Mesodermal cell (in vitro differentiated cells): Measurements from ENCODE around the gene PPP4C. TPM values are rescaled to one million over a fixed set of nuclear protein-coding genes. Genes with fewer than 3 reads are reported as not detected.

Experiments used
- H3K27ac ChIP-seq: 2 replicates; pipeline ENCODE4 v1.7.0; 2013; ENCODE audit warnings: mild to moderate bottlenecking, low read depth, low read length, moderate library complexity; ENCODE audit not compliant: severe bottlenecking
- H3K36me3 ChIP-seq: 2 replicates; pipeline ENCODE4 v1.7.1; 2013; ENCODE audit warnings: mild to moderate bottlenecking, low read length, moderate library complexity; ENCODE audit not compliant: control insufficient read depth, insufficient read depth
- H3K4me1 ChIP-seq: one replicate; pipeline ENCODE4 v1.7.1; 2013; ENCODE audit warnings: mild to moderate bottlenecking, low read length; ENCODE audit not compliant: insufficient read depth, control insufficient read depth, poor library complexity, severe bottlenecking
- H3K4me3 ChIP-seq: 2 replicates; pipeline ENCODE4 v1.7.0; 2013; ENCODE audit warnings: low read length, control low read depth, mild to moderate bottlenecking; ENCODE audit not compliant: insufficient read depth, poor library complexity, severe bottlenecking; ENCODE audit errors: extremely low read depth
- H3K9me3 ChIP-seq: 2 replicates; pipeline ENCODE4 v1.7.1; 2013; ENCODE audit warnings: mild to moderate bottlenecking, low read length, moderate library complexity; ENCODE audit not compliant: control insufficient read depth
- WGBS, 2 experiments: methylation state at CpG; one replicate each; pipeline ENCODE4 v1.1.5; 2013; ENCODE audit warnings: missing lambda C conversion rate in 2 of 2; ENCODE audit not compliant: insufficient coverage in 2 of 2; 5-methylcytosine and 5-hydroxymethylcytosine counted together
- polyA plus RNA-seq, 2 experiments: library from polyadenylated mRNA; stranded (reverse); fragments of 50-300 nt; gene quantifications; one replicate each; pipeline ENCODE4 v1.2.3, GENCODE V29; 2013

PPP4C gene
- 155 TPM for polyA plus RNA-seq (2013, experiment 1 of 2)
- polyA plus RNA-seq (2013, experiment 2 of 2), result 131 TPM

GRCh38 chr16:30075503-30076275 is at the start of gene PPP4C:
PPP4C (plus strand) TSS chr16:30075994; CDS start chr16:30076378, 384 bp downstream.
- Histone ChIP-seq H3K4me3 (peak within 1 kb of the TSS; percentile 95), H3K36me3 (peaks cover 64% of the 10 kb centered on the region), H3K27ac (peak within 1 kb of the TSS; percentile 81), H3K9me3 (no peaks in the 10 kb centered on the region), H3K4me1 (peaks cover 11% of the 10 kb centered on the region)
- 2 to 9% methylated on average over 37 to 60 of the region's 67 CpGs for WGBS, 2 experiments

DNA sequence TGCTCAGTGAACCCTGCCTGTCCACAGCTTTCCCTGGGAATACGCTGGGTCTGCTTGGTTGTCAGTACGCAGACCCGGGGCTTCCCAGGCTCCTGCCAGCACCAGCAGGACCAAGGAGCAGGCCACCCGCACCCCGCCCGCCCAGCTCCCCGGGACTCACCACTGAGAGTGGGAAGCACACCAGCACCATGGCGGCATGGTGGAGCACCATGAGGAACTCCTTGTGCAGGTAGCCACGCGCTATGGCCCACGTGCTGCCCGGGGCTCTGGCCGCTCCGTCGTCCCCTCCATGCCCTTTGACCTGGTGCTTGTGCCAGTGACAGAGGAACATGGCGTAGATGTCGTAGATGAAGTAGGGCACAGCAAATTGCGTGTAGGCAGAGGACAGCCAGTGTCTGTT is 49.3 kb upstream of the PPP4C start:
- no peaks in the 10 kb centered on the region for H3K36me3 ChIP-seq
- H3K4me1 ChIP-seq, result peaks cover 8% of the 10 kb centered on the region
- WGBS, 2 experiments, result 92 to 94% methylated on average over 18 of the region's 18 CpGs
- no peak overlapping the region for H3K4me3 ChIP-seq
- no peaks in the 10 kb centered on the region for H3K9me3 ChIP-seq
- H3K27ac ChIP-seq, result no peak overlapping the region

- peaks cover 15% of the 10 kb centered on the region for H3K4me1 ChIP-seq
- no peaks in the 10 kb centered on the region for H3K36me3 ChIP-seq
- no peak overlapping the region for H3K27ac ChIP-seq
- no peak overlapping the region for H3K4me3 ChIP-seq
- H3K9me3 ChIP-seq, result no peaks in the 10 kb centered on the region
- 72 to 79% methylated on average over 10 to 12 of the region's 13 CpGs for WGBS, 2 experiments
Measured at GRCh38 chr16:30027588-30028437, 48.0 kb upstream of the PPP4C start.

DNA sequence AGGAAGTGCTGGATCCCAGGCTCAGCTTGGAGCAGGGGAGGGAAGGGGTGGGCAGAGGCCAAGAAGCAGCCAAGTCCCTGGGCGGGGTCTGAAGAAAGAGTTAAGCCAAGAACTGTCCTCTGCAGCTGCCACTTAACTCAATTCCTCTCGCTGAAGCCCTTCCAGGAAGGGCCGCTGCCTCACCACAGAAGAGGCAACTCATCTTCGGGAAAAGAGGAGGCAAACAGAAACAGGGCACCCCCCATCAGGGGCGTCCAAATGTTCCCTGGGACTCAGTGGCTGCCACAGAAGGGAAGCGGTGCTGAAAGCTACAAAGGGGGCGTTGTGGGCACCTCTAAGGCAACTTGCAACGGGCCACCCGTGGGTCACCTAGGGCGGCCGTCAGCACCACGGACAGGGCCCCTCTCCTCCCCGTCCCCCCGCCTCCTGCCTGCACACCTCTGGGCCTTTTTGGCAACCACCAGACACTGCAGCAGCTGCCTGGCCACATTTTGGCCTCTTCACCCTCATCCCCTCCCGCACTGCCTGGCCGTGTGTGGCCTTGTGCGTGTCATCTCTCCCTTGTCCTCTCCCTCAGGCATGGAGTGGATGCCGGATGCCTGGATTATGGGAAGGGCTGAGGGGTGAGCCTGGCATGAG is 47.2 kb upstream of the PPP4C start:
- Histone ChIP-seq H3K4me1 (peaks cover 15% of the 10 kb centered on the region), H3K27ac (no peak overlapping the region), H3K4me3 (no peak overlapping the region), H3K36me3 (no peaks in the 10 kb centered on the region), H3K9me3 (no peaks in the 10 kb centered on the region)
- 29 to 33% methylated on average over 14 to 15 of the region's 18 CpGs for whole genome bisulfite sequencing, 2 experiments

GRCh38 chr16:30030011-30030685 is 45.6 kb upstream of the PPP4C start:
- Histone ChIP-seq H3K9me3 (no peaks in the 10 kb centered on the region), H3K27ac (no peak overlapping the region), H3K4me1 (peaks cover 15% of the 10 kb centered on the region), H3K36me3 (no peaks in the 10 kb centered on the region), H3K4me3 (no peak overlapping the region)
- 12 to 23% methylated on average over 13 to 21 of the region's 23 CpGs for WGBS, 2 experiments

GRCh38 chr16:30030841-30031413 is 44.9 kb upstream of the PPP4C start, which contains the start of gene TLCD3B:
TLCD3B (minus strand) TSS chr16:30031271; CDS start chr16:30030527, 744 bp downstream.
- Histone ChIP-seq H3K27ac (no peak within 1 kb of the TSS), H3K9me3 (no peaks in the 10 kb centered on the region), H3K36me3 (no peaks in the 10 kb centered on the region), H3K4me3 (peak within 1 kb of the TSS; percentile 21), H3K4me1 (peaks cover 15% of the 10 kb centered on the region)
- WGBS, 2 experiments, result 1 to 2% methylated on average over 15 to 16 of the region's 27 CpGs

DNA sequence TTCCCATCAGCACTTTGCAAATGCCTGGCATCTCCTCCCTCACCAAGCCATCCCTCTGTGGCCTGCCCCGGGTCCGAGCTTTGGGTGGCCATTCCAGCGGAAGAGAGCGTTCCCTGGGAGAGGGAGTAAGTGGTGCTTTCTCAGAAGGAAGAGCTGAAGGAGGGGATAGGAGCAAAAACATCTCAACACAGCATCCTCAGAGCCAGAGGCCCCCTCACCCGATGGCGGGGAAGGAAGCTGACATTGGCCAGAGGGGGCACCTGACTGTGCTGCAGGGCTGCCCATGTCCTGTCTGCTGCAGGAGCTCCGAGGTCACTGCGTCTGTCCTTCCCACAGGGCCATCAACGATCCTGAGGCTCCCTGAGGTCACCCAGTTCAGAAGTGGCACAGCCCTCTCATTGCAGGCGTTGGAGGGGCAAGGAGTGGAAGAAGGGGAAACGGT is 44.3 kb upstream of the PPP4C start:
- no peaks in the 10 kb centered on the region for H3K9me3 ChIP-seq
- H3K36me3 ChIP-seq, result no peaks in the 10 kb centered on the region
- peak overlapping the region; percentile 21 for H3K4me3 ChIP-seq
- H3K27ac ChIP-seq, result no peak overlapping the region
- H3K4me1 ChIP-seq, result peaks cover 15% of the 10 kb centered on the region
- WGBS, 2 experiments, result 29 to 34% methylated on average over 5 to 7 of the region's 11 CpGs

DNA sequence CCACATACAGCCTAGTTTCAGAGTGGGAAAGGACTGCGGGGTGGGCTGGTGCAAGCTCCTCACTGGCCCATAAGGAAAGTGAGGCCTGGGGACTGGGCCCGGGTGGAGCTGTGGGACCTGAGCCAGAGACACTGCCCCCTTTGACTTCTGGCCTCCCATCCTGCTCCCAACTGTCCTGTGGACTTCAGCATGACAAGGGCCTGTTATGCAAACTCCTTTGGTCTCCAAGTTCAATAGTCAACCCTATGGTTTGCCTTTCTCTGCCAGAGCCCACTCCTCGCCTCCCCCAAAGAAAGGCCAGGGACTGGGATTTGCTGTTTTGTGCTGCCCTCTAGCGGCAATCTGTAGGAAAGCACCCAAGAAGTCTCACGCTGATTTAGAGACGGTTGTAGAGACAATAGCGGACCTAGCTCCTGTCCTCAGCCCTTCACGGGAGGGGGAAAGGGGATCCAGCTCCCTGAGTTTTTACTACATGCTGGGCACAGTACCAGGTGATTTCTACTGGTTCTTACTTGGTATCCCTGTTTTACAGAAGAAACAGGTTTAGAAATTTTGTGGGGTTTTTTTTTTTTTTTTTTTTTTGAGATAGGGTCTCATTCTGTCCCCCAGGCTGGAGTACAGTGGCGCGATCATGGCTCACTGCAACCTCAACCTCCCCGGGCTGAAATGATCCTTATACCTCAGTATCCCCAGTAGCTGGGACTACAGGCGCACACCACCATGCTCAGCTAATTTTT is 43.5 kb upstream of the PPP4C start:
- no peaks in the 10 kb centered on the region for H3K9me3 ChIP-seq
- whole genome bisulfite sequencing, 2 experiments, result 14 to 25% methylated on average over 7 to 8 of the region's 12 CpGs
- peaks cover 15% of the 10 kb centered on the region for H3K4me1 ChIP-seq
- no peaks in the 10 kb centered on the region for H3K36me3 ChIP-seq
- H3K4me3 ChIP-seq, result no peak overlapping the region
- no peak overlapping the region for H3K27ac ChIP-seq

DNA sequence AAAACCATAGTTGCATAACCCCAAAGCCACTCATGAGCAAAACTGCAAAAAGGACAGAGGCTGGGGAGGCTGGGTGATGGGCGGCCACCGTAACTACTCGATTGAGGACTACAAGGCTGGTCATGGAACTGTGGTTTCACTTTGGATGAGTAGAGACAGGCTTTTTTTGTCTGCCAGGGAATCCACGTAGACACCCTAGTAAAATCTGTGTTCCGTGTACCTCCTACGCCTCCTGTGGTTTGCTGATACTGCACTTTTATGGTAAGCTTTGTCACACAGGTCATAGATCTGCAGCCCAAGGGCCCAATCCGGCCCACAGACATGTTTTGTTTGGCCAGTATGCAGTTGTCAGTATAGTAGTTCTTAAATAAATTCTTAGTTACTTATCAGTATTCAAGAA is 42.5 kb upstream of the PPP4C start:
- Histone ChIP-seq H3K4me3 (no peak overlapping the region), H3K27ac (no peak overlapping the region), H3K9me3 (no peaks in the 10 kb centered on the region), H3K36me3 (no peaks in the 10 kb centered on the region), H3K4me1 (peaks cover 15% of the 10 kb centered on the region)
- WGBS, 2 experiments, result 83 to 88% methylated on average over 5 to 6 of the region's 7 CpGs
